HepG2 (cell line): ENCODE data around the gene C6orf15. TPM values are rescaled to one million over a fixed set of nuclear protein-coding genes. Genes with fewer than 3 reads are reported as not detected.

ENCODE experiments used
- ATAC-seq: fragments of 200-7000 bp; cut with Tn5 transposase; 3 replicates; pipeline ENCODE4 v1.9.1; 2020; ENCODE audit warnings: mild to moderate bottlenecking, moderate library complexity
- BruUV-seq: library from RNA; stranded (reverse); fragments of 400-500 nt; replicated peaks from 2 replicates; lab custom pipeline; 2021; lab: Mats Ljungman, UMichigan
- CTCF ChIA-PET: fragments of 300-600 bp; formaldehyde crosslinking; extraction: SDS; loops from one replicate; lab custom pipeline; 2021; ENCODE audit warnings: low total read pairs, inconsistent platforms, low intra/inter-chr PET ratio; lab: Yijun Ruan, JAX
- POLR2A ChIA-PET: fragments of 350-600 bp; sonication (Branson Sonifier 250); formaldehyde crosslinking; loops from one replicate; lab custom pipeline; 2020; ENCODE audit warnings: antibody characterized with exemption, inconsistent platforms; lab: Yijun Ruan, JAX
- DNase-seq: peaks from one replicate; pipeline ENCODE4 v3.0.0-alpha.2; 2015; ENCODE audit warnings: low spot score
- FAIRE-seq: peaks from 3 replicates; lab custom pipeline; 2011; peaks lifted over from hg19 to GRCh38; lab: Jason Lieb, UNC
- H2AFZ ChIP-seq: one replicate; pipeline ENCODE4 v1.6.1; 2011; ENCODE audit warnings: low read length, inconsistent platforms
- H3K27ac ChIP-seq: fragments of 300-600 bp; 3 replicates; pipeline ENCODE4 v1.8.0; 2011; ENCODE audit warnings: mixed run types, mild to moderate bottlenecking, mixed read lengths, low read length, inconsistent platforms; ENCODE audit not compliant: insufficient read depth; ENCODE audit errors: extremely low read length
- H3K27me3 ChIP-seq, 2 experiments: fragments of 200-600 bp in 1 of 2; 2 replicates in 1 of 2; 3 replicates in 1 of 2; pipeline versions ENCODE4 v1.6.0 to v1.8.0; 2011; ENCODE audit warnings: low read length in 2 of 2, mild to moderate bottlenecking in 2 of 2, moderate library complexity in 2 of 2, inconsistent platforms in 1 of 2; ENCODE audit not compliant: insufficient read depth in 2 of 2, control insufficient read depth in 1 of 2
- H3K36me3 ChIP-seq, 2 experiments: fragments of 200-600 bp in 1 of 2; replicated peaks in 1 of 2; 2 replicates in 1 of 2; 3 replicates in 1 of 2; pipeline versions ENCODE4 v1.5.1 to v1.8.0; 2011; ENCODE audit warnings: low read length in 2 of 2, inconsistent platforms in 1 of 2; ENCODE audit not compliant: insufficient read depth in 2 of 2, control insufficient read depth in 1 of 2
- H3K4me1 ChIP-seq: 2 replicates; pipeline ENCODE4 v1.5.1; 2012; ENCODE audit warnings: low read length, inconsistent platforms; ENCODE audit not compliant: insufficient read depth
- H3K4me2 ChIP-seq: 2 replicates; pipeline ENCODE4 v1.6.0; 2011; ENCODE audit warnings: low read depth, low read length, inconsistent platforms
- H3K4me3 ChIP-seq, 3 experiments: fragments of 200-600 bp in 1 of 3; sonication (generic), shearing (Covaris generic) in 1 of 3; replicated peaks in 1 of 3; 2 replicates each; pipeline ENCODE4 v1.5.1; 2011 to 2016; ENCODE audit warnings: low read length in 3 of 3, inconsistent platforms in 2 of 3, low read depth in 2 of 3, mild to moderate bottlenecking in 2 of 3, control low read depth in 1 of 3, mixed read lengths in 1 of 3; ENCODE audit not compliant: insufficient read depth in 1 of 3
- H3K79me2 ChIP-seq: one replicate; pipeline ENCODE4 v1.6.1; 2011; ENCODE audit warnings: low read length, inconsistent platforms; ENCODE audit not compliant: insufficient read depth
- H3K9ac ChIP-seq: 2 replicates; pipeline ENCODE4 v1.6.0; 2011; ENCODE audit warnings: mild to moderate bottlenecking, low read depth, low read length, inconsistent platforms; ENCODE audit not compliant: insufficient read depth
- H3K9me3 ChIP-seq: 2 replicates; pipeline ENCODE4 v1.5.1; 2012; ENCODE audit warnings: mild to moderate bottlenecking, low read length
- H4K20me1 ChIP-seq: 2 replicates; pipeline ENCODE4 v1.6.0; 2011; ENCODE audit warnings: inconsistent platforms, mild to moderate bottlenecking, low read length, moderate library complexity; ENCODE audit not compliant: insufficient read depth
- CSRNP2 ChIP-seq: sonication (generic); formaldehyde crosslinking; conservative IDR thresholded peaks from 2 replicates; pipeline ENCODE4 v1.8.0; 2022; ENCODE audit warnings: low read depth, missing genetic modification reagents
- DMAP1 ChIP-seq: IDR thresholded peaks from 2 replicates; pipeline ENCODE4 v1.6.1; 2016
- GPN1 ChIP-seq: sonication (generic); formaldehyde crosslinking; IDR thresholded peaks from 2 replicates; pipeline ENCODE4 v1.5.1; 2020; ENCODE audit warnings: missing genetic modification reagents, borderline replicate concordance
- PLSCR1 ChIP-seq: sonication (generic); formaldehyde crosslinking; IDR thresholded peaks from 2 replicates; pipeline ENCODE4 v1.5.0; 2020; ENCODE audit warnings: missing genetic modification reagents, mild to moderate bottlenecking, borderline replicate concordance
- WGBS: methylation state at CpG from one replicate; pipeline ENCODE4 v1.1.6; 2017; ENCODE audit warnings: low lambda C conversion rate; 5-methylcytosine and 5-hydroxymethylcytosine counted together
- in situ Hi-C: cut with HindIII; loops from 2 replicates; pipeline ENCODE4 v1.10.0; 2017; ENCODE audit warnings: low pct_unique_long_range_greater_than_20kb; ENCODE audit not compliant: extremely low pct_ligation_motif_present
- intact Hi-C: fragments of 100-400 bp; cut with micrococcal nuclease; formaldehyde crosslinking; loops from one replicate; pipeline ENCODE4 v1.10.0; 2022; ENCODE audit not compliant: unreplicated experiment
- polyA plus RNA-seq, 8 experiments: library from polyadenylated mRNA; depleted of rRNA in 3 of 8; stranded (reverse) in 7 of 8; unstranded in 1 of 8; fragments of >200 nt; fragmentation: Illumina TruSeq in 4 of 8; extraction: Trizol in 4 of 8; gene quantifications; 2 replicates each; pipeline versions ENCODE4 v1.2.1 to v1.2.3, GENCODE V29; 2011 to 2016; ENCODE audit warnings: low read depth in 4 of 8, missing spikeins in 1 of 8, mixed read lengths in 1 of 8; ENCODE audit not compliant: insufficient read depth in 1 of 8
- small RNA-seq, 3 experiments: library from RNA; depleted of rRNA; stranded (forward); fragments of <200 nt; gene quantifications; one replicate each; pipeline ENCODE3, GENCODE V24; 2012; ENCODE audit warnings: low read depth in 2 of 3, low replicate concordance in 1 of 3; ENCODE audit not compliant: insufficient read length in 3 of 3, insufficient read depth in 2 of 3
- total RNA-seq, 5 experiments: library from RNA; depleted of rRNA; stranded (reverse); fragments of >200 nt; fragmentation: Illumina TruSeq; extraction: Trizol; gene quantifications; 2 replicates each; pipeline ENCODE4 v1.2.3, GENCODE V29; 2016; ENCODE audit warnings: low read depth in 1 of 5

C6orf15 gene
- total and polyA plus RNA-seq, 2 of the 13 experiments (the other 11 are each of a cell fraction or from before 2014, with no cell fraction given) = not detected

DNA sequence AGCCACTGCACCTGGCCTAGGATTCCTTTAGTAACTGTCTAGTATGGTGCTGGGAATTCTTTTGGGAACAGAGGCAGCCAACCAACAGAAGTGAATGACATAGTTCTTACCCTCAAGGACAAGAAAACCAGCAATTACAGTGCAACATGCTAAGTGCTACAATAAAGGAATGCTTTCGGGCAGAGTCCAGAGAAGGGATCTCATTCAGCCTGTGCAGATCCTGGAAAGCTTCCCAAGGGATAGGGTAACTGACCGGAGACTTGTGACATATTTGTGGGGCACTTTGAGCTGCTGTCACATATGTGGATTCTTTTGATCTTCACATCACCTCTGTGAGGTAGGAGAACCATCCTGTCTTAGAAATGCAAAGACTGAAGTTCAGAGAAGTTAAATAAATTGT is 46.8 kb downstream of the C6orf15 start:
- ChIA-PET CTCF (no interaction called here), POLR2A (no interaction called here)
- FAIRE-seq (no peak), DNase-seq (no peak), ATAC-seq (no peak)
- 0 out of 5 replicates have a peak, but pooled peaks cover 0 to 3% of the 10 kb centered on the region in 2 experiments for H3K27me3 ChIP-seq
- no peak overlapping the region for H3K4me3 ChIP-seq
- no peaks in the 10 kb centered on the region for H3K4me1 ChIP-seq
- no peak for TF ChIP-seq GPN1
- no peak for TF ChIP-seq CSRNP2 (CRISPR knock-in tag)
- TF ChIP-seq DMAP1 = no peak
- H3K4me2 ChIP-seq = no peak overlapping the region
- 9% methylated on average over 2 of the region's 2 CpGs for WGBS
- H3K27ac ChIP-seq = no peak overlapping the region
- H3K79me2 ChIP-seq = no peaks in the 10 kb centered on the region
- no peaks in the 10 kb centered on the region for H3K9me3 ChIP-seq
- no TSS peak for BruUV-seq
- no peak overlapping the region for H3K9ac ChIP-seq
- no peak overlapping the region for H2AFZ ChIP-seq
- no peaks in the 10 kb centered on the region for H3K36me3 ChIP-seq
- intact Hi-C loops = loop anchor here (5.0 kb wide), 1 partner anchor 238 kb away; no protein-coding TSS in a partner anchor
- no peaks in the 10 kb centered on the region for H4K20me1 ChIP-seq
- in situ Hi-C loops = no loop called here

DNA sequence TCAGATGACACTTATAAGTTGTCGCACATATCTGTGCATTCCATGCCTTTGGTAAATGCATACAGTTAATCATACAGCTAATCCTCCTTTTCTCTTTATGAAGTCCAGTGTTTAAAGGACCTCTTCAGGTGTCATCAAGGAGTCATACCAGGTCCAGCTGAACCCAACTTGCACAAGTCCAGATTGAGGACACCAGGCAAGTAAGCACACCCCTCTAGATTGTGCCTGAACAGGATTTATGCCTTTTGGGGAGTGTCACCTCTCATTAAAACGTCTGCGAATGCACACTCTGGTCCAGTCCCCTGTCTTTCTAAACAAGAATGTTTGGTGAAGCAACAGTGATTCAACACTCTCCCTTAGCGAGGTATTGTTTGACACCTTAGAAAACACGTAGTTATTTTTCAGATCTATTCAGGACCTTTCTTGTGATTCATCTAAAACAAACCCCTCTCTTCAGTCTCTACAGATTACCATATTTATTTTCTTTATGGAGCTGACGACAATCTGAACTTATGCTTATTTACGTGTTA is 48.4 kb downstream of the C6orf15 start:
- WGBS = 34% methylated on average over 7 of the region's 7 CpGs
- CTCF ChIA-PET = no interaction called here
- H3K4me2 ChIP-seq = no peak overlapping the region
- no peaks in the 10 kb centered on the region for H3K4me1 ChIP-seq
- no peak overlapping the region for H3K4me3 ChIP-seq
- BruUV-seq = no TSS peak
- in situ Hi-C loops = no loop called here
- intact Hi-C loops = no loop called here
- DNase-seq (no peak), ATAC-seq (no peak), FAIRE-seq (no peak)
- 0 out of 5 replicates have a peak, but pooled peaks cover 0 to 3% of the 10 kb centered on the region in 2 experiments for H3K27me3 ChIP-seq
- H3K36me3 ChIP-seq = no peaks in the 10 kb centered on the region
- no peak overlapping the region for H2AFZ ChIP-seq
- TF ChIP-seq PLSCR1 (CRISPR knock-in tag) = no peak
- H3K9ac ChIP-seq = no peak overlapping the region
- POLR2A ChIA-PET = no interaction called here
- H3K9me3 ChIP-seq = no peaks in the 10 kb centered on the region
- H4K20me1 ChIP-seq = no peaks in the 10 kb centered on the region
- no peak overlapping the region for H3K27ac ChIP-seq
- no peaks in the 10 kb centered on the region for H3K79me2 ChIP-seq

Small RNAs within 50 kb of the gene (small RNA-seq; reads per million reads assigned to genes)
- gene POLR2LP1 = 0 reads per million in 3 experiments
- 0 to 0.97 (median 0.33) reads per million in 3 experiments for gene RNU6-1133P

Other genes with a start within 250 kb of the C6orf15 start
- gene DDR1, start 228.1 kb downstream of the C6orf15 start, total RNA-seq (2016; rRNA removed; fragmentation: Illumina TruSeq; extraction: Trizol) = 7.0 and 16.7 TPM in 2 replicates
- gene DDR1, start 228.1 kb downstream of the C6orf15 start, polyA plus RNA-seq (2011; rRNA removed) = 20.2 and 25.0 TPM in 2 replicates
- gene GTF2H4, start 204.4 kb downstream of the C6orf15 start, total RNA-seq (2016; rRNA removed; fragmentation: Illumina TruSeq; extraction: Trizol) = 15.9 and 18.0 TPM in 2 replicates
- 49.3 and 58.3 TPM in 2 replicates for gene GTF2H4, start 204.4 kb downstream of the C6orf15 start, polyA plus RNA-seq (2011; rRNA removed)
- 45.9 and 71.8 TPM in 2 replicates for gene VARS2, start 198.3 kb downstream of the C6orf15 start, total RNA-seq (2016; rRNA removed; fragmentation: Illumina TruSeq; extraction: Trizol)
- 61.8 and 68.8 TPM in 2 replicates for gene VARS2, start 198.3 kb downstream of the C6orf15 start, polyA plus RNA-seq (2011; rRNA removed)
- gene SFTA2, start 180.4 kb downstream of the C6orf15 start, total RNA-seq (2016; rRNA removed; fragmentation: Illumina TruSeq; extraction: Trizol) = not detected in 2 replicates
- gene SFTA2, start 180.4 kb downstream of the C6orf15 start, polyA plus RNA-seq (2011; rRNA removed) = not detected in 2 replicates
- gene MUCL3, start 171.6 kb downstream of the C6orf15 start, total RNA-seq (2016; rRNA removed; fragmentation: Illumina TruSeq; extraction: Trizol) = not detected in 2 replicates
- gene MUCL3, start 171.6 kb downstream of the C6orf15 start, polyA plus RNA-seq (2011; rRNA removed) = not detected in 2 replicates
- not detected in 2 replicates for gene MUC21, start 128.9 kb downstream of the C6orf15 start, total RNA-seq (2016; rRNA removed; fragmentation: Illumina TruSeq; extraction: Trizol)
- gene MUC21, start 128.9 kb downstream of the C6orf15 start, polyA plus RNA-seq (2011; rRNA removed) = not detected in 2 replicates
- not detected in 2 replicates for gene MUC22, start 102.1 kb downstream of the C6orf15 start, total RNA-seq (2016; rRNA removed; fragmentation: Illumina TruSeq; extraction: Trizol)
- not detected in 2 replicates for gene MUC22, start 102.1 kb downstream of the C6orf15 start, polyA plus RNA-seq (2011; rRNA removed)
- gene PSORS1C1, start 2.2 kb upstream of the C6orf15 start, total RNA-seq (2016; rRNA removed; fragmentation: Illumina TruSeq; extraction: Trizol) = 0.02 TPM in 1 of 2 replicates, not detected in the other
- gene PSORS1C1, start 2.2 kb upstream of the C6orf15 start, polyA plus RNA-seq (2011; rRNA removed) = 0.01 and 0.24 TPM in 2 replicates
- not detected in 2 replicates for gene CDSN, start 7.9 kb upstream of the C6orf15 start, total RNA-seq (2016; rRNA removed; fragmentation: Illumina TruSeq; extraction: Trizol)
- gene CDSN, start 7.9 kb upstream of the C6orf15 start, polyA plus RNA-seq (2011; rRNA removed) = not detected in 2 replicates
- not detected in 2 replicates for gene PSORS1C2, start 26.5 kb upstream of the C6orf15 start, total RNA-seq (2016; rRNA removed; fragmentation: Illumina TruSeq; extraction: Trizol)
- gene PSORS1C2, start 26.5 kb upstream of the C6orf15 start, polyA plus RNA-seq (2011; rRNA removed) = not detected in 2 replicates
- 20.2 and 28.2 TPM in 2 replicates for gene CCHCR1, start 45.2 kb upstream of the C6orf15 start, total RNA-seq (2016; rRNA removed; fragmentation: Illumina TruSeq; extraction: Trizol)
- 14.6 and 17.2 TPM in 2 replicates for gene CCHCR1, start 45.2 kb upstream of the C6orf15 start, polyA plus RNA-seq (2011; rRNA removed)
- gene TCF19, start 46.0 kb upstream of the C6orf15 start, total RNA-seq (2016; rRNA removed; fragmentation: Illumina TruSeq; extraction: Trizol) = 20.5 and 22.2 TPM in 2 replicates
- 4.2 and 4.9 TPM in 2 replicates for gene TCF19, start 46.0 kb upstream of the C6orf15 start, polyA plus RNA-seq (2011; rRNA removed)
- 1.2 and 2.5 TPM in 2 replicates for gene POU5F1, start 58.1 kb upstream of the C6orf15 start, total RNA-seq (2016; rRNA removed; fragmentation: Illumina TruSeq; extraction: Trizol)
- gene POU5F1, start 58.1 kb upstream of the C6orf15 start, polyA plus RNA-seq (2011; rRNA removed) = 6.8 and 7.2 TPM in 2 replicates
- gene HLA-C, start 159.5 kb upstream of the C6orf15 start, total RNA-seq (2016; rRNA removed; fragmentation: Illumina TruSeq; extraction: Trizol) = 31.5 and 77.1 TPM in 2 replicates
- 155 and 225 TPM in 2 replicates for gene HLA-C, start 159.5 kb upstream of the C6orf15 start, polyA plus RNA-seq (2011; rRNA removed)
- gene HLA-B, start 244.6 kb upstream of the C6orf15 start, total RNA-seq (2016; rRNA removed; fragmentation: Illumina TruSeq; extraction: Trizol) = 15.5 and 35.3 TPM in 2 replicates
- gene HLA-B, start 244.6 kb upstream of the C6orf15 start, polyA plus RNA-seq (2011; rRNA removed) = 88.9 and 228 TPM in 2 replicates